ENCODE measurements around the gene IDS. TPM values are rescaled to one million over a fixed set of nuclear protein-coding genes. Genes with fewer than 3 reads are reported as not detected.
A peak's percentile ranks its signal among the peaks of the same experiment; 100 is the strongest.

IDS gene
- total and polyA plus RNA-seq, 2 experiments from 2014 or later, result 25.4 to 33.7 TPM

GRCh38 chrX:149513825-149514428 lies 8.8 kb upstream of the IDS start:
- H4K20me1 ChIP-seq (ENCODE audit: insufficient read depth, poor library complexity, severe bottlenecking), result no peaks in the 10 kb centered on the region
- no peaks in the 10 kb centered on the region for H3K36me3 ChIP-seq (replicated peaks; ENCODE audit: insufficient read depth, low read depth)
- no peaks in the 10 kb centered on the region for H3K4me1 ChIP-seq (ENCODE audit: insufficient read depth)
- WGBS (ENCODE audit: low lambda C conversion rate, missing lambda C conversion rate), result 83% methylated on average over 9 of the region's 9 CpGs
- H3K27ac ChIP-seq, result no peak overlapping the region
- H3K79me2 ChIP-seq, result no peaks in the 10 kb centered on the region
- no peak for DNase-seq (ENCODE audit: low spot score)
- TF ChIP-seq EZH2phosphoT487 (IDR thresholded peaks at IDR 0.05; ENCODE audit: low read depth, severe bottlenecking, unreplicated experiment), result no peak
- no peak for TF ChIP-seq EZH2 (IDR thresholded peaks at IDR 0.05; ENCODE audit: borderline replicate concordance)
- TF ChIP-seq, protein P1, sequence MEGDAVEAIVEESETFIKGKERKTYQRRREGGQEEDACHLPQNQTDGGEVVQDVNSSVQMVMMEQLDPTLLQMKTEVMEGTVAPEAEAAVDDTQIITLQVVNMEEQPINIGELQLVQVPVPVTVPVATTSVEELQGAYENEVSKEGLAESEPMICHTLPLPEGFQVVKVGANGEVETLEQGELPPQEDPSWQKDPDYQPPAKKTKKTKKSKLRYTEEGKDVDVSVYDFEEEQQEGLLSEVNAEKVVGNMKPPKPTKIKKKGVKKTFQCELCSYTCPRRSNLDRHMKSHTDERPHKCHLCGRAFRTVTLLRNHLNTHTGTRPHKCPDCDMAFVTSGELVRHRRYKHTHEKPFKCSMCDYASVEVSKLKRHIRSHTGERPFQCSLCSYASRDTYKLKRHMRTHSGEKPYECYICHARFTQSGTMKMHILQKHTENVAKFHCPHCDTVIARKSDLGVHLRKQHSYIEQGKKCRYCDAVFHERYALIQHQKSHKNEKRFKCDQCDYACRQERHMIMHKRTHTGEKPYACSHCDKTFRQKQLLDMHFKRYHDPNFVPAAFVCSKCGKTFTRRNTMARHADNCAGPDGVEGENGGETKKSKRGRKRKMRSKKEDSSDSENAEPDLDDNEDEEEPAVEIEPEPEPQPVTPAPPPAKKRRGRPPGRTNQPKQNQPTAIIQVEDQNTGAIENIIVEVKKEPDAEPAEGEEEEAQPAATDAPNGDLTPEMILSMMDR (IDR thresholded peaks at IDR 0.05; ENCODE audit: poor library complexity), result no peak
- no peaks in the 10 kb centered on the region for H3K9me2 ChIP-seq (replicated peaks; ENCODE audit: insufficient read depth)
- H3K4me3 ChIP-seq, result no peak overlapping the region
- no peak overlapping the region for H3K4me2 ChIP-seq
- H2AFZ ChIP-seq, result no peak overlapping the region
- H3K27me3 ChIP-seq, result no peaks in the 10 kb centered on the region
- no peaks in the 10 kb centered on the region for H3K9me3 ChIP-seq (ENCODE audit: low read depth)

DNA sequence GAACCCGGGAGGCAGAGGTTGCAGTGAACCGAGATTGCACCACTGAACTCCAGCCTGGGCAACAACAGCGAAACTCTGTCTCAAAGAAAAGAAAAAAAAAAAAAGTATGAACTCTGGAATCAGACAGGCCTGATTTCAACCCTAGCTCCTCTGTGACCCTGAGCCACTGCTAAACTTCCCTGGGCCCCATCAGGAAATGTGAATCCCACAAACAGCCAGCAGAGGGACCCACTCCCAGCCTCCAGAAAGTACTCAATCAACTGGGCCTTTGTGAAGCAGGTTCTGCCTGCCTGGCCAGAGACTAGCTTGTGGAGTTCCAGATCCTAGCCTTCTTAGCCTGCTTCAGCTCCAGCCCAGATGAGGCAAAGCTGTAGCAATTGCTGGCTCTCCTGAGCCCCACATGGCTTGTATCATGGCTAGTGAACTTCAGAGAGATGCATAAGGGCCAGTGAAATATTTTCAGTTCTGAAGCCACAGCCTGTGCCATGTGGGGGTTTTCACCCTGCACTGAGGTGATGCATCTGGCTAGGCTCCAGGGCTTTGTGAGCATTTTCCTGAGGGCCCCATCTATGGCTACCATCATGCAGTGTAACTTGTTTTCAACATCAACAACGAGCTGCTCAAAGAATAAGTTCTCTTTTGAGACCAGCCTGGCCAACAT lies 7.2 kb upstream of the IDS start:
- peak; percentile 58 for DNase-seq (ENCODE audit: low spot score)

GRCh38 chrX:149511081-149511480 lies 6.0 kb upstream of the IDS start:
- no peaks in the 10 kb centered on the region for H3K27me3 ChIP-seq
- no peaks in the 10 kb centered on the region for H3K9me2 ChIP-seq (replicated peaks; ENCODE audit: insufficient read depth)
- H4K20me1 ChIP-seq (ENCODE audit: insufficient read depth, poor library complexity, severe bottlenecking), result no peaks in the 10 kb centered on the region
- H3K4me2 ChIP-seq, result no peak overlapping the region
- no peaks in the 10 kb centered on the region for H3K79me2 ChIP-seq
- peak overlapping the region; percentile 65 for H3K27ac ChIP-seq
- WGBS (ENCODE audit: low lambda C conversion rate, missing lambda C conversion rate), result 61% methylated on average over 5 of the region's 5 CpGs
- no peaks in the 10 kb centered on the region for H3K9me3 ChIP-seq (ENCODE audit: low read depth)
- no peak overlapping the region for H2AFZ ChIP-seq
- H3K4me1 ChIP-seq (ENCODE audit: insufficient read depth), result no peaks in the 10 kb centered on the region
- DNase-seq (ENCODE audit: low spot score), result peak; percentile 14
- no peak overlapping the region for H3K4me3 ChIP-seq
- no peaks in the 10 kb centered on the region for H3K36me3 ChIP-seq (replicated peaks; ENCODE audit: insufficient read depth, low read depth)
- TF ChIP-seq, protein P1 (IDR thresholded peaks at IDR 0.05; ENCODE audit: poor library complexity), result no peak
- TF ChIP-seq EZH2 (IDR thresholded peaks at IDR 0.05; ENCODE audit: borderline replicate concordance) (no peak), EZH2phosphoT487 (IDR thresholded peaks at IDR 0.05; ENCODE audit: low read depth, severe bottlenecking, unreplicated experiment) (no peak)

More for the DNA sequence above, 7.2 kb upstream of the IDS start:
- Histone ChIP-seq H3K36me3 (replicated peaks; ENCODE audit: insufficient read depth, low read depth) (no peaks in the 10 kb centered on the region), H3K4me2 (no peak overlapping the region), H3K27ac (peak overlapping the region; percentile 23), H2AFZ (no peak overlapping the region), H3K9me2 (replicated peaks; ENCODE audit: insufficient read depth) (no peaks in the 10 kb centered on the region), H3K79me2 (no peaks in the 10 kb centered on the region), H3K4me3 (no peak overlapping the region), H3K27me3 (no peaks in the 10 kb centered on the region), H3K9me3 (ENCODE audit: low read depth) (no peaks in the 10 kb centered on the region), H4K20me1 (ENCODE audit: insufficient read depth, poor library complexity, severe bottlenecking) (no peaks in the 10 kb centered on the region), H3K4me1 (ENCODE audit: insufficient read depth) (no peaks in the 10 kb centered on the region)
- TF ChIP-seq EZH2phosphoT487 (IDR thresholded peaks at IDR 0.05; ENCODE audit: low read depth, severe bottlenecking, unreplicated experiment), result no peak
- no peak for TF ChIP-seq EZH2 (IDR thresholded peaks at IDR 0.05; ENCODE audit: borderline replicate concordance)
- TF ChIP-seq, protein P1 (IDR thresholded peaks at IDR 0.05; ENCODE audit: poor library complexity), result peak; percentile 50
- 75% methylated on average over 4 of the region's 4 CpGs for WGBS (ENCODE audit: low lambda C conversion rate, missing lambda C conversion rate)
